ENCODE data around the gene EIF2AK3. TPM values are rescaled to one million over a fixed set of nuclear protein-coding genes. Genes with fewer than 3 reads are reported as not detected.

Gene EIF2AK3
- total and polyA plus RNA-seq, 2 of the 4 experiments (the other 2 are of a cell fraction), result 7.9 to 22.8 TPM

GRCh38 chr2:88642278-88642677 lies 15.0 kb upstream of the EIF2AK3 start:
- H3K18ac ChIP-seq (ENCODE audit: low read depth, low read length), result no peak overlapping the region
- H3K27ac ChIP-seq (ENCODE audit: insufficient read depth, low read length), result no peak overlapping the region
- in situ Hi-C loops (cut with MboI; ENCODE audit: low sequenced_read_pairs) (no loop called here), dilution Hi-C loops (cut with HindIII; ENCODE audit: low sequenced_read_pairs, unreplicated experiment) (no loop called here), intact Hi-C loops (cut with micrococcal nuclease) (no loop called here)
- WGBS, 2 experiments (ENCODE audit: extremely low coverage in 2 of 2, insufficient read length in 1 of 2), result no CpG with 5 or more reads among the region's 3 CpGs
- no peak overlapping the region for H3K4me3 ChIP-seq (ENCODE audit: insufficient read depth, low read depth, low read length)
- H3K9me3 ChIP-seq (ENCODE audit: control insufficient read depth, insufficient read depth, low read length), result peaks cover 5% of the 10 kb centered on the region
- H2AK9ac ChIP-seq (replicated peaks; ENCODE audit: low read depth, low read length, poor library complexity), result no peak overlapping the region
- H2BK15ac ChIP-seq (ENCODE audit: low read depth, low read length), result no peak overlapping the region
- ChIA-PET CTCF (interaction anchor here (1.1 kb wide), 1 partner anchor 53 kb away, joined by 5 read pairs; no protein-coding TSS in a partner anchor), POLR2A (ENCODE audit: unreplicated experiment) (no interaction called here)
- TF ChIP-seq MXI1 (IDR thresholded peaks at IDR 0.05; ENCODE audit: borderline replicate concordance, low read depth, low read length), result no peak
- TF ChIP-seq USF2 (IDR thresholded peaks at IDR 0.05; ENCODE audit: low read depth, low read length), result no peak
- TF ChIP-seq MAFK (IDR thresholded peaks at IDR 0.05; ENCODE audit: low read depth, low read length), result no peak
- no peak for TF ChIP-seq BHLHE40 (IDR thresholded peaks at IDR 0.05; ENCODE audit: low read depth, low read length)
- TF ChIP-seq ELK1 (IDR thresholded peaks at IDR 0.05; ENCODE audit: borderline replicate concordance, low read depth, low read length), result no peak
- no peak for TF ChIP-seq CHD1 (IDR thresholded peaks at IDR 0.05; ENCODE audit: low read depth, low read length)
- no peak for TF ChIP-seq CEBPB (IDR thresholded peaks at IDR 0.05; ENCODE audit: low read depth, low read length)
- TF ChIP-seq RCOR1 (IDR thresholded peaks at IDR 0.05; ENCODE audit: insufficient replicate concordance, low read length), result no peak
- TF ChIP-seq POLR2A (IDR thresholded peaks at IDR 0.05; ENCODE audit: low read depth, low read length), result no peak
- H3K27me3 ChIP-seq (ENCODE audit: control insufficient read depth, insufficient read depth, low read length), result peaks cover 4% of the 10 kb centered on the region; the same call in 1 of the 2 replicates
- H2AK5ac ChIP-seq (ENCODE audit: low read depth, low read length), result no peak overlapping the region
- no peaks in the 10 kb centered on the region for H3K79me1 ChIP-seq (ENCODE audit: low read depth in 1 of 2, low read length in 2 of 2)
- H3K9ac ChIP-seq (ENCODE audit: low read depth, low read length), result no peak overlapping the region
- H3K56ac ChIP-seq (ENCODE audit: extremely low read depth, insufficient read depth, low read length), result no peak overlapping the region
- DNase-seq (peak; percentile 27), ATAC-seq (ENCODE audit: low read depth) (no peak; the same call in 1 of the 2 replicates)
- no peak overlapping the region for H2BK20ac ChIP-seq (ENCODE audit: low read depth, low read length)
- H3K14ac ChIP-seq (replicated peaks; ENCODE audit: low read depth, low read length), result no peak overlapping the region
- no peaks in the 10 kb centered on the region for H3K4me1 ChIP-seq (ENCODE audit: control insufficient read depth, insufficient read depth, low read length)
- no peak overlapping the region for H3K4me2 ChIP-seq (ENCODE audit: low read depth, low read length)
- no peaks in the 10 kb centered on the region for H4K20me1 ChIP-seq (ENCODE audit: insufficient read depth, low read length)
- H3K4ac ChIP-seq (ENCODE audit: low read depth, low read length), result no peak overlapping the region
- no peak overlapping the region for H4K5ac ChIP-seq (ENCODE audit: low read depth, low read length)
- no peak overlapping the region for H4K8ac ChIP-seq (ENCODE audit: low read depth in 2 of 2, low read length in 2 of 2)
- H2BK120ac ChIP-seq (ENCODE audit: low read depth, low read length), result no peak overlapping the region
- H3K23ac ChIP-seq (ENCODE audit: low read depth, low read length), result no peak overlapping the region
- no TSS peak for BruUV-seq (replicated peaks)
- no peaks in the 10 kb centered on the region for H3K36me3 ChIP-seq (ENCODE audit: control insufficient read depth, insufficient read depth, low read length)
- H3K9me1 ChIP-seq (ENCODE audit: insufficient read depth, low read length), result no peaks in the 10 kb centered on the region
- H4K91ac ChIP-seq (ENCODE audit: insufficient read depth, low read depth, low read length), result no peak overlapping the region
- no peak overlapping the region for H2AFZ ChIP-seq (replicated peaks; ENCODE audit: low read length, poor library complexity)
- no peak overlapping the region for H2BK5ac ChIP-seq (ENCODE audit: low read depth, low read length, poor library complexity, severe bottlenecking)
